ENCODE results near the gene NEURL1B. TPM values are rescaled to one million over a fixed set of nuclear protein-coding genes. Genes with fewer than 3 reads are reported as not detected.

NEURL1B gene
- total and polyA plus RNA-seq, 10 of the 15 experiments (the other 5 are each of a cell fraction or from before 2014, with no cell fraction given), result 0.04 to 0.28 (median 0.05) TPM; not detected in 4

DNA sequence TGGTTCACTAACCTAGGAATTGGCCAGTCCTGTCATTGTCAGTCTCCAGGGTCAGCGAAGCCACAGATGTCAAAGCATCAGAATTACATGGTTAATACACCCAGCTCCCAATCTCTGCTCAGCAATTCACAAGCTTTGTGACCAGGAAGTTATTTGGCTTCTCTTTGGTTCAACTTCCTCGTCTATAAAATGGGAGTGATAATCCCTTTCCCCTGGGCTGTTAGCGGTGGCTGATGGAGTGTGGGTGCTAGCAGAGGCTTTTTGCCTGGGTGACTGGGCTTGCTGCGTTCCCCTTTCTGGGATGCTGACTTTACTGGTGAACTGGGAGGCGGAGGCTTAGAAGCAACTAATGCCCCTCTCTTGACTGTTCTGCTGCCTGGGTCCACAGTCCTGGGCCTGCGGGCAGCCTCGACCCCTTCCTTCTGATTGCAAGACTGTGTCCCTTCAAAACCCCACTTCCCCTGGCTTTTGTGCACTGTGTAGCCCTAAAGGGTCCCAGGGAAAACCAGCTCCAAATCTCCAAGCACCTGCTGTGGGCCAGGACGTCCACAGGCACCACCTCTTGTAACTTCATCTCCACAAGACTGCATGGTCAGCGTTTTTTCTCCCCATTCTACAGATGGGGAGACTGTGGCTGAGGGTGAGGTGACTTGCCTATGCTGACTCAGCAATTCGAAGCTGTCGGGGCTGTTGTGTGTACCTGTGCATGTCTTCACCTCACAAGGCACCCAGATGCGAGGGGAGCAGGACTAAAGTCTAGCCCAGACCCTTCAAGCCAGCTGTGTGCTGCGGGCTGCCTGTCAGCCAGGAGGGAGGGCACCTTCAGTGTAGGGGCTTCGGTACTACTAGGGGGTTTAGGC is 45.2 kb upstream of the NEURL1B start:
- H2AFZ ChIP-seq (ENCODE audit: control insufficient read depth, low read depth, low read length), result no peak overlapping the region
- POLR2A ChIA-PET, result no interaction called here
- no peaks in the 10 kb centered on the region for H4K20me1 ChIP-seq (ENCODE audit: control insufficient read depth, insufficient read depth)
- no peak overlapping the region for H3K27ac ChIP-seq (ENCODE audit: control insufficient read depth, insufficient read depth)
- H3K9ac ChIP-seq (ENCODE audit: control insufficient read depth, insufficient read depth, low read length), result no peak overlapping the region
- peaks cover 0 to 2% of the 10 kb centered on the region in 2 experiments; a peak in 1 of 4 replicates for H3K27me3 ChIP-seq (replicated peaks in 1 of 2; ENCODE audit: control insufficient read depth in 2 of 2, insufficient read depth in 2 of 2, low read length in 1 of 2)
- SMC1A ChIA-PET (ENCODE audit: uncharacterized antibody, unreplicated experiment), result no interaction called here
- no peak for DNase-seq (ENCODE audit: low read depth, low spot score)
- in situ Hi-C loops (cut with MboI) (no loop called here), intact Hi-C loops (cut with micrococcal nuclease; ENCODE audit: unreplicated experiment) (no loop called here)
- no peak for FAIRE-seq
- 33% methylated on average over 14 of the region's 14 CpGs for WGBS (ENCODE audit: insufficient coverage, insufficient replicate concordance, low lambda C conversion rate, missing lambda C conversion rate)
- no peaks in the 10 kb centered on the region for H3K36me3 ChIP-seq (ENCODE audit: control insufficient read depth in 2 of 2, insufficient read depth in 2 of 2, low read length in 1 of 2)
- no peak overlapping the region for H3K4me3 ChIP-seq
- no TSS peak for BruUV-seq (replicated peaks)
- no peaks in the 10 kb centered on the region for H3K4me1 ChIP-seq (ENCODE audit: control insufficient read depth, insufficient read depth, low read length)
- TF ChIP-seq CBX5 (IDR thresholded peaks at IDR 0.05; ENCODE audit: low read depth), result no peak
- TF ChIP-seq HDGF (IDR thresholded peaks at IDR 0.05), result no peak
- no peak for TF ChIP-seq FOXK2 (IDR thresholded peaks at IDR 0.05)
- no peak for TF ChIP-seq CBX3 (IDR thresholded peaks at IDR 0.05; ENCODE audit: borderline replicate concordance, low read depth)
- no peak for TF ChIP-seq MYB (IDR thresholded peaks at IDR 0.05; ENCODE audit: borderline replicate concordance, low read depth, low read length)
- no peak for TF ChIP-seq CBFB (IDR thresholded peaks at IDR 0.05; ENCODE audit: low read depth)
- TF ChIP-seq NR2C1 (IDR thresholded peaks at IDR 0.05), result no peak
- no peak for TF ChIP-seq FOXM1 (IDR thresholded peaks at IDR 0.05; ENCODE audit: low read depth, low read length)
- TF ChIP-seq, protein P1, sequence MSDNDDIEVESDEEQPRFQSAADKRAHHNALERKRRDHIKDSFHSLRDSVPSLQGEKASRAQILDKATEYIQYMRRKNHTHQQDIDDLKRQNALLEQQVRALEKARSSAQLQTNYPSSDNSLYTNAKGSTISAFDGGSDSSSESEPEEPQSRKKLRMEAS (IDR thresholded peaks at IDR 0.05; ENCODE audit: low read depth, low read length), result no peak
- no peak for TF ChIP-seq DPF2 (IDR thresholded peaks at IDR 0.05)
- no peak for TF ChIP-seq CHD1 (IDR thresholded peaks at IDR 0.05; ENCODE audit: low read depth, low read length)
- TF ChIP-seq, protein P2, sequence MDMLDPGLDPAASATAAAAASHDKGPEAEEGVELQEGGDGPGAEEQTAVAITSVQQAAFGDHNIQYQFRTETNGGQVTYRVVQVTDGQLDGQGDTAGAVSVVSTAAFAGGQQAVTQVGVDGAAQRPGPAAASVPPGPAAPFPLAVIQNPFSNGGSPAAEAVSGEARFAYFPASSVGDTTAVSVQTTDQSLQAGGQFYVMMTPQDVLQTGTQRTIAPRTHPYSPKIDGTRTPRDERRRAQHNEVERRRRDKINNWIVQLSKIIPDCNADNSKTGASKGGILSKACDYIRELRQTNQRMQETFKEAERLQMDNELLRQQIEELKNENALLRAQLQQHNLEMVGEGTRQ (IDR thresholded peaks at IDR 0.05; ENCODE audit: borderline replicate concordance, low read depth, low read length), result no peak
- no peak for TF ChIP-seq RB1 (IDR thresholded peaks at IDR 0.05; ENCODE audit: borderline replicate concordance)
- TF ChIP-seq CEBPB (IDR thresholded peaks at IDR 0.05; ENCODE audit: borderline replicate concordance in 1 of 2, low read depth in 2 of 2, low read length in 2 of 2), result no peak
- TF ChIP-seq, protein P3, sequence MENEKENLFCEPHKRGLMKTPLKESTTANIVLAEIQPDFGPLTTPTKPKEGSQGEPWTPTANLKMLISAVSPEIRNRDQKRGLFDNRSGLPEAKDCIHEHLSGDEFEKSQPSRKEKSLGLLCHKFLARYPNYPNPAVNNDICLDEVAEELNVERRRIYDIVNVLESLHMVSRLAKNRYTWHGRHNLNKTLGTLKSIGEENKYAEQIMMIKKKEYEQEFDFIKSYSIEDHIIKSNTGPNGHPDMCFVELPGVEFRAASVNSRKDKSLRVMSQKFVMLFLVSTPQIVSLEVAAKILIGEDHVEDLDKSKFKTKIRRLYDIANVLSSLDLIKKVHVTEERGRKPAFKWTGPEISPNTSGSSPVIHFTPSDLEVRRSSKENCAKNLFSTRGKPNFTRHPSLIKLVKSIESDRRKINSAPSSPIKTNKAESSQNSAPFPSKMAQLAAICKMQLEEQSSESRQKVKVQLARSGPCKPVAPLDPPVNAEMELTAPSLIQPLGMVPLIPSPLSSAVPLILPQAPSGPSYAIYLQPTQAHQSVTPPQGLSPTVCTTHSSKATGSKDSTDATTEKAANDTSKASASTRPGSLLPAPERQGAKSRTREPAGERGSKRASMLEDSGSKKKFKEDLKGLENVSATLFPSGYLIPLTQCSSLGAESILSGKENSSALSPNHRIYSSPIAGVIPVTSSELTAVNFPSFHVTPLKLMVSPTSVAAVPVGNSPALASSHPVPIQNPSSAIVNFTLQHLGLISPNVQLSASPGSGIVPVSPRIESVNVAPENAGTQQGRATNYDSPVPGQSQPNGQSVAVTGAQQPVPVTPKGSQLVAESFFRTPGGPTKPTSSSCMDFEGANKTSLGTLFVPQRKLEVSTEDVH (IDR thresholded peaks at IDR 0.05; ENCODE audit: low read depth, partially characterized antibody), result no peak
- TF ChIP-seq KDM1A (IDR thresholded peaks at IDR 0.05; ENCODE audit: borderline replicate concordance), result no peak
- TF ChIP-seq SREBF2 (IDR thresholded peaks at IDR 0.05; ENCODE audit: low read length), result no peak
- no peak for TF ChIP-seq RBBP5 (conservative IDR thresholded peaks at IDR 0.05)
- no peak for TF ChIP-seq HDAC6 (IDR thresholded peaks at IDR 0.05; ENCODE audit: unreplicated experiment)
- no peak overlapping the region for H3K4me2 ChIP-seq (ENCODE audit: control insufficient read depth, insufficient read depth)
- CTCF ChIA-PET, result no interaction called here
- no peak for ATAC-seq
- H3K9me3 ChIP-seq (replicated peaks; ENCODE audit: control insufficient read depth, insufficient read depth, low read length), result no peaks in the 10 kb centered on the region
- RAD21 ChIA-PET (ENCODE audit: unreplicated experiment), result no interaction called here
- H3K79me2 ChIP-seq (ENCODE audit: control insufficient read depth, insufficient read depth, low read length), result no peaks in the 10 kb centered on the region
